SKM-1 (cell line): Measurements from ENCODE around the gene NUP98.
"Not testable (repeated sequence)": the region's sequence is repeated elsewhere in the genome, so short reads cannot be mapped to it uniquely, and the experiment has no call there.

ENCODE experiments used
- DNase-seq: peaks from one replicate; lab custom pipeline; 2025; ENCODE audit not compliant: unreplicated experiment; lab: John Stamatoyannopoulos, UW

NUP98 gene

DNA sequence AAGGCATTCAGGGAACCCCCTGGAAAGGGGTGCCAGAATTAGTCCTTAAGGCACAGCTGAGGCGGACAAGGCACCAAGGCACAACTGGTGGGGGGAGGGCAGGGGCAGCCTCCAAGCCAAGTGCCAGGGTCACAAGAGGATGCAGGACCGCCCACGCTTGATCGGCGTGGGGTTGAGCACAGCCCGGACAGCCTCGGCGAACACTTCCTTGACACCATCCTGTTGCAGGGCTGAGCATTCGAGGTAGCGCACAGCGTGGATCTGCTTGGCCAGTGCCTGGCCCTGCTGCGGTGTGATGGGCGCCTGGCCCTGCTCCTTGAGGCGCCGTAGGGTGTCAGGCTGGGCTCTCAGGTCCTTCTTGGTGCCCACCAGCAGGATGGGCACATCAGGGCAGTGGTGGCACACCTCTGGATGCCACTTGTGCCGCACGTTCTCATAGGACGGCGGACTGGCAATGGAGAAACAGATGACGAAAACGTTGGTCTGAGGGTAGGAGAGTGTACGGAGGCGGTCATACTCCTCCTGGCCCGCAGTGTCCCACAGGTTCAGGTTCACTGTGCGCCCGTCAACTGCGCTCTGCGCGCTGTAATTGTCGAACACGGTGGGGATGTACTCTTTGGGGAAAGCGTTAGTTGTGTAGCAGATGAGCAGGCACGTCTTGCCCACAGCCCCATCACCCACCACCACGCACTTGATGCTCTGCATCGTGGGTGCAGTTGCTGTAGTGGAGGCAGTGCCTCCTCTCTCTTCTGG lies 30.3 kb upstream of the NUP98 start:
- no peak for DNase-seq

DNA sequence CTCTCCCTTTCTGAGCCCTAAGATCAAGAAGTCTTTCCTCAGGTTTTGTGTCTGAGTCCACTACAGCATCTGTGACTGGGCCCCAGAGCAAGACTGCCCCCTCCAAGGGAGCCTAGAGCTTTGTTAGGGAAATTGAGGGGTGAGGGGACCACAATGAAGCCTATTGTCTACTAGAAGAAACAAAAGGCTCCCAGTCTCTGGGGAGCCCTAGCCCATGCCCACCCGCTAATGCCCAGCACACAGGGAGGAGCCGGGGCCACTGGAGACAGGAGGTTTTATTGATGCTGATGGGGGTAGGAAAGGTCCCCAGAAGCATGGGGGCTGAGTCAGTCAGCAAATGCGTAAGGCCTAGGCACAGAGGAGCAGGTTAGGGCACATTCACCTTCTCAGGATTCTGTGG lies 29.4 kb upstream of the NUP98 start:
- no peak for DNase-seq

DNA sequence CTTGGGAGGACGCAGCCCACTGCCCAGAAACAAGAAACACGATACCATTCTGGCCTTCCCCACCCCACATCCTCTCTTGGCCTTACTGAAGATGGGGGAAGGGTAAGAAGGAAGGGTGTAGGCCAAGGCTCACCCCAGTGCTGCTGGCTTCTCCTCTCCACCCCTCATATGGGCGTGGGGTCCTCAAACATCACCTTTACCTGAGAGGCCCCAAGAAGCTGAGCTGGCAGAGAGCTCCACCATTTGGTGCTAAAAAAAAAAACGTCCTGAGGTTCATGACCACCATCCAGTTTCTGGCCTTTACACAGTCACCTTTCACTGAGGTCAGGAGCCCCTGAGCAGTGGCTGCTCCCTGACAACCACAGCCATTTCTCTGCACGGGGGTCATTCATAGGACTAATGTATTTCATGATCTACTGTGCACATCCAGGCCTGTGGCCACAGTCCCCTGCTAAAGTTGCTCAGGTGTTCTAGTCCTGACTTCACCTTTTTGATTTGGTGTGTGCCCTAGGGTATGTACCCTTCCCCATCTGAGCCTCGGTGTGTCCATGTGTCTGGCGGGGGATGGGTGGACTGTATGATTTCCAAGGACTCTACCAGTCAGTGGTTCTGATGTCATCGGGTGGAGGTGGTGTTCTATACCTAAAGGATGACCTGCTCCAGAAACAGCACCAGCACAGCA lies 28.3 kb upstream of the NUP98 start:
- no peak for DNase-seq

DNA sequence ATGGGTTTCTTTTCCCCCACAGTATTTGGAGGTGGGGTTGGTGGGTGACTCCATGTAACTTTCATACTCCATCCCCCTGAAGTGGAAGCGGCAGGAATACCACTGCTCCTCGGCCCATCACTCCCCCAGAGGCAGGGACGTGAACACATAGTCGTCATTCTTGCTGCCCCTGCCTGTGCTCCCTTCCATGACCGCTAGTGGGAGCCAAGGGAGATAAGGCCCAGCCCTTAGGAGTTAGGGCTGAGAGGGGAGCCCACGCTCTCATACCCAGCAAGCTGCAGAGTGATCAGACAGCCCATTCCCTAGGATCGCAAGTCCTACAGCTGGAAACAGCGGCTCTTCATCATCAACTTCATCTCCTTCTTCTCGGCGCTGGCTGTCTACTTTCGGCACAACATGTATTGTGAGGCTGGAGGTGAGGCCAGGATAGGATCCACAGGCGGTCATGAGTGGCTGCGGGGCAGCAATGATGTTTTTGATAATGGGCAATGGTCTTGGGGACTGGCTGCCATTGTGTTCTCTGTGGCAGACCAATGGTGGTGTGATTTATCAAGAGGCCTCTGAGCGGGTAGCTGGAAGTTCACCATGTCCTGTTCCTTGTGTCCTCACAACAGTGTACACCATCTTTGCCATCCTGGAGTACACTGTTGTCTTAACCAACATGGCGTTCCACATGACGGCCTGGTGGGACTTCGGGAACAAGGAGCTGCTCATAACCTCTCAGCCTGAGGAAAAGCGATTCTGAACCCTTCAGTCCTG lies 27.5 kb upstream of the NUP98 start:
- DNase-seq = peak; percentile 78

DNA sequence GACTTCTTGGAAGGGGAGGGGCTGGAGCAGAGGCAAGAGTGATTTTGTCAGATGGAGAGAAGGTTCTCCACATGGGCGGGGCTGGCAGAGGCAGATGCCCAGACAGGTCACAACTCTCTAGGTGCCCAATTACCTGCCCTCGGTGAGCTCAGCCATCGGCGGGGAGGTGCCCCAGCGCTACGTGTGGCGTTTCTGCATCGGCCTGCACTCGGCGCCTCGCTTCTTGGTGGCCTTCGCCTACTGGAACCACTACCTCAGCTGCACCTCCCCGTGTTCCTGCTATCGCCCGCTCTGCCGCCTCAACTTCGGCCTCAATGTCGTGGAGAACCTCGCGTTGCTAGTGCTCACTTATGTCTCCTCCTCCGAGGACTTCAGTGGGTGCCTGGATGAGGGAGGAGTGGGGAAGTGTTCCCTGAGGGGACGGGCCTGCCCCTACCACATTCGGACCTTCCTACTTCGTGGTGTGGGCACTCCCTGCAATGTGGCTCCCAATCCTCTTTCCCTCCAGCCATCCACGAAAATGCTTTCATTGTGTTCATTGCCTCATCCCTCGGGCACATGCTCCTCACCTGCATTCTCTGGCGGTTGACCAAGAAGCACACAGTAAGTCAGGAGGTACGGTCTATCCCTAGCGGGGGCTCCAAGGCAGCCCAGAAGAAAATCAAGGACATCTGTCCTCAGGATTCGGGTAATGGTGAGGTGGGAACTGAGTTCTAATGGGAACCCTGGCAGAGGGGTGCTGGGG lies 26.6 kb upstream of the NUP98 start:
- DNase-seq = no peak

DNA sequence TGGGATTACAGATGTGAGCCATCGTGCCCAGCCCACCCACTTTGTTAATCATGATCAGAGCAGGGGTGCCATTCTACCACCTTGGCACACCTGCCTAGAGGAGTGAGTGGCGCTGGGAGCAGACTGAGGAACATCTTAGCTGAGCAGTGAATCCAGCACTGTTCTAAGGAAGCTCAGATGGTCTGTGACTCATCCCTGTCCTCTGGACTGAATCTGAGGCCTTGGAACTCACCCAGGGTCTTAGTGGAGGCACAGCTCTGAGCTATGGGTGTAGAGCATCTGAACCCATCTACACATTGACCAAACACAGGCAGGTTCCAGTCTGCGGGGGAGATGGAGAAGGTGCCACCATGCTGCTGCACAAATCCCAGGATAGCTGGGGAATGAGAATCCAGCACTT lies 25.9 kb upstream of the NUP98 start:
- no peak for DNase-seq

DNA sequence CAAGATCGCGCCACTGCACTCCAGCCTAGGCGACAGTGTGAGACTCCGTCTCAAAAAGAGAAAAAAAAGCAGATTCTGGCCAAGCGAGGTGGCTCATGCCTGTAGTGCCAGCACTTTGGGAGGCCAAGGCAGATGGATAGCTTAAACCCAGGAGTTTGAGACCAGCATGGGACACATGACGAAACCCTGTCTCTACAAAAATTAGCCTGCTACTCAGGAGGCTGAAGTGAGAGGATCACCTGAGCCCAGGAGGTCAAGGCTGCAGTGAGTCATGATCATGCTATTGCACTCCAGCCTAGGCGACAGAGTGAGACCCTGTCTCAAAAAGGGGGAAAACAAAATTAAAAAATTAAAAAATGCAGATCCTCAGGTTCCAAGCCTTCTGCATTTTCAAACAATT lies 25.0 kb upstream of the NUP98 start:
- DNase-seq = no peak

DNA sequence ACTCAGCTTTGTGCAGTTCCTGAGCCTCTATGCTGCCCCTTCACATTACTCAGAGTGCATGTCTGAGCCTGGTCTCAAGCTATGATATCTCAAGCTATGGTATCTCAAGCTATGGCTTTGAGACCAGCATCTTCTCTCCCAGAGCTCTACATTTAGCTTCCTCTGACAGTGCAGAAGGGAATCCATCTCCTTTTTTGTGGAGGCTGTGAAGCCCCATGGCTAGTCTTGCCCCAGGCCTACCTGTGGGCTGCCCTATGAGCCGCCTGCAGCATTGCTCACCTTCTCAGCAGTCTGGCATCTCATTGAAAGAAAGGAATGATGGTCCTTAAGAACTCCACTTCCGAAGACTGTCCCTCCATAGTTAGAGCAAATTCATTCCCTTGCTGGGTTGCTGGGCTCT lies 23.6 kb upstream of the NUP98 start:
- no peak for DNase-seq

DNA sequence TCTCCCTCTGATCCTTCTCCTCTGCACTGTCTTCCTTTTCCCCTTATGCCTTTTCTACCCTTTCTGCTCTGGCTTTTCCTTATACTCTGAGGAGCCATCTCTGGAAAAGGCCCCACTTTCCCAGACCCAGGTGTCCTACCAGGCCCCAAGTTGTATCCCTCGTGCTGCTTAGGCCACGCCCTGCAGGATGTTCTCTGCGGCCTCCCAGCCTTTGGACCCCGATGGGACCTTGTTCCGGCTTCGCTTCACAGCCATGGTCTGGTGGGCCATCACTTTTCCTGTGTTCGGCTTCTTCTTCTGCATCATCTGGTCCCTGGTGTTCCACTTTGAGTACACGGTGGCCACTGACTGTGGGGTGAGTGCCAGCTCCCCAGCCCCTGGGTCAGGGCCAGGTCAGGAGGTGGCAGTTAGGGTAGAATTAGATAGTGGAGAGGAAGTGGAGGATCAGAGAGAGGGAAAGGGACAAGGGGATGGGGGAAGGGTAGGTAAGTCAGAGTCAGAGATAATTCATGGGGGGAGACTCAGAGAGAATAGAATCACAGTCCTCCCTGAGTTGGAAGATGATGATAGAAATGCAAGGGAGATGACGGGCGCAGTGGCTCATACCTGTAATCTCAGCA lies 19.9 kb upstream of the NUP98 start:
- no peak for DNase-seq

DNA sequence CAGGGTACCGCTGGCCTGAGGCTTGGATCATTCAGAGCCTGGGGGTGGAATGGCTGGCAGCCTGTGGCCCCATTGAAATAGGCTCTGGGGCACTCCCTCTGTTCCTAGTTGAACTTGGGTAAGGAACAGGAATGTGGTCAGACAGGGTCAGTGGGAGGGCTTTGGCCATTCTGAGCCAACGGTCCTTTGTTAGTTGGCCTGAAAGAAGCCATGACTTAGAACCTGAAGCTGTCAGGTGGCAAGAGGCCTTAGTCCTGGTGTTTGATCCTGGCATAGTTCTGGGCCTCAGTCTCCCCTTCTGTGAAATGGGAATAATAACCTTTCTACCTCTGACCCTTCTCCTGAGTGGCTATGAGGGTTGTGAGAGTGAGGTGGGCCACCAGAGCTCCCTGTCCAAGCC lies 19.3 kb upstream of the NUP98 start:
- no peak for DNase-seq

DNA sequence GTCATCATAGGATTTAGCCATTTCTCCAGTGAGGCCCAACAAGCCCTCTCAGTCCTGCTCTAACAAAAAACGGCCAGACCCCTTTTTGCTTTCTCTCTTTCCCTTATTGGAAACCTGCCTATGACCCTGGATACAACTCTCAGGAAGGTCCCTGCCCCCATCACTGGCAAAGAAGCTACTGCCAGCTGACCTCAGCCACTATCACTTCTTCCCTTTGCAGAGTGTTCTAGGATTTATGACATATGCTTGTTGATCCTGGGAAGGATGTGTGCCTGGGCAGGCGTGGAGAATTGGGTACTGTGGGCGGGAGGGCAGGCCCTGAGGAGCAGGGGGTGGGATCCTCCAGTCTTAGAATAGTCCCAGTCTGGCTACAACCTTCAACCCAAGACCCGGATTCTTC lies 18.5 kb upstream of the NUP98 start:
- DNase-seq = no peak

DNA sequence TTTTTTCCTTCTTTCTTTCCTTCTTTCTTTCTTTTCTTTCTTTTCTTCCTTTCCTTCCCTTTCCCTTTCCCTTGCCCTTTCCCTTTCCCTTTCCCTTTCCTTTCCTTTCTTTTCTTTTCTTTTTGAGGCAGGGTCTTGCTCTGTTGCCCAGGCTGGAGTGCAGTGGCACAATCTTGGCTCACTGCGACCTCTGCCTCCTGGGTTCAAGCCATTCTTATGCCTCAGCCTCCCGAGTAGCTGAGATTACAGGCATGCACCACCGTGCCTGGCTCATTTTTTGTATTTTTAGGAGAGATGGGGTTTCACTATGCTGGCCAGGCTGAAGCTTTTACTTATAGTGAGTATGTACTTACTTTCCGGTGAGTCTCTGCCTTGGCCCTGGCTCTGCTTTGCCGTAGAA lies 17.5 kb upstream of the NUP98 start:
- not testable (repeated sequence) for DNase-seq

DNA sequence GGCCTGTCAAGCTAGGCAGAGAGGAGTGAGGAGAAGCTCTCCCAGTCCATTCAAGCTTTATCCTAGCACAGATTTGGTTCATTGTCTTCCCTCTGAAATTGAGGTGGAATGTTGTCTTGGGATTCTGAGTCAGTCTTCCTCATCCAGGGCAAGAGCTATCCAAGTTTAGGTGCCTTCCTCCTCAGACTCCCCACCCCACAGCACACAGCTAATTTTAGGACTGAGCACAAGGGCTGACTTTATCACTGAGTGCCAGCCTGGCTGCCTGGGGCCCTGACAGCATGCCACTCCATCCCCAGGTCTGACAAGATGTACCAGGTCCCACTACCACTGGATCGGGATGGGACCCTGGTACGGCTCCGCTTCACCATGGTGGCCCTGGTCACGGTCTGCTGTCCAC lies 13.6 kb upstream of the NUP98 start:
- no peak for DNase-seq

DNA sequence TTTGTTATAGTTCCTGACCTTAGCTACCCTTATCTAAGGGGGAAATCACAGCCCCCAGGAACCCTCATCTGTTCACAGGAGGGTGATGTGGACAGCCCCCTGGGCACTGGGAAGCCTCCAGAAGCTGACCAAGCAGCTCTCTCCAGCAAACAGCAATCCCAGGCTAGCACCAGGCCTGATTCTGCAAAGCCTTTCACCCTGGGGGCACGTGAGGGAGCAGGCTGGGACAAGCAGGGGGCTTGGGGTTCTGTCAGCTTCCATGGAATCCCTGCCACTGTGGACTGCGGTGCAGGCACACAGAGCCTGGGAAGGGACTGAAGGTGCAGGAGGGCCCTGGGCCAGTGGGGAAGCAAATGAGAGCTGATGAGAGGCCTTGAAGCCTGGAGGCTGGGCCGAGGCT lies 13.1 kb upstream of the NUP98 start:
- no peak for DNase-seq

DNA sequence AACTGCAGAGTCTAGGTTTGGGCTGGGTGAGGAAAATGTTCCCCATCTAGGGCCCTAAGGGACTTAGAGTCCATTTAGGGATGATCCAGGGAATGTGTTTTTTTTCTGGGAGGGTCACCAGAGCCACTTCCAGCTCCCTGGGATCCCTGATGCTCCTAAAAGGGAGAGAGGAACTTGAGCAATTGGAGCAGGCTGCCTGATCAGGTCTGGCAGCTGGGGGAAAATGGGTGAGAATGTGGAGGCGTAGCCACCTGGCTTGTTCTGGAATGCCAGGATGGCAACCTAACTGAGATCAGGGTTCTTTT lies 12.2 kb upstream of the NUP98 start:
- DNase-seq = no peak

DNA sequence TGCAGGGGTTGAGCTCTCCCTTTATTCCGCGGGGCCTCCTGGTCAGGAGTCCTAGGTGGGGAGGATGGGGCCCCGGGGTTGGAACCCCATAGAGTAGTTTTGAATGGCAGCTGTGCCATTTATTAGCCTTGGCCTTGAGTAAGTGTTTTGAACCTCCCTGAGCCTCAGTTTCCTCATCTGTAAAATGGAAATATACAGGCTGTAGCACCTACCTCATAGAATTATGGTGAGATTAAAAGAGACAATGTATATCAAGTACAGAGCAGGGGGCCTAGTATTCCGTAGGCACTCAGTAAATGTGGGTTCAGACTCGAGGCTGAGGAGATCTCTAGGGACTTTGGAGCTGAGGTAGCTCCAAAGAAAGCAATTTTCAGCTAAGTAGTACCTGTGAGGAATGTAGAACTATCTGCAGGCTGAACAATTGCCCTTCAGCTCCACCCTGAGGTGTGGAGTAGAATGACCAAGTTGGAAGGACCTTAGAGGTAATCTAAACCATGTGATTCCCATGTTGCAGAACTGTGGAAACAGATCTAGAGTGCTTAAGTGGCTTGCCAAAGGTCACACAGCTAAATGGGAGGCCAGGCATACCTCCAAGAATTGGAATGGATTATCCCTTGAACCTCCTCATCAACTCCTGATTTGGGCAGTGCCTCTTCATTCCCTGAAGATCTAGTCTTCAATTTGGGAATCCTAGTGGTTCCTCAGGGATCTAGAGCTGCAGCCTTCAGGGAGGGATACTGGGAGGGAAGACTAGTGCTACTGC lies 11.7 kb upstream of the NUP98 start:
- DNase-seq = peak; percentile 34

DNA sequence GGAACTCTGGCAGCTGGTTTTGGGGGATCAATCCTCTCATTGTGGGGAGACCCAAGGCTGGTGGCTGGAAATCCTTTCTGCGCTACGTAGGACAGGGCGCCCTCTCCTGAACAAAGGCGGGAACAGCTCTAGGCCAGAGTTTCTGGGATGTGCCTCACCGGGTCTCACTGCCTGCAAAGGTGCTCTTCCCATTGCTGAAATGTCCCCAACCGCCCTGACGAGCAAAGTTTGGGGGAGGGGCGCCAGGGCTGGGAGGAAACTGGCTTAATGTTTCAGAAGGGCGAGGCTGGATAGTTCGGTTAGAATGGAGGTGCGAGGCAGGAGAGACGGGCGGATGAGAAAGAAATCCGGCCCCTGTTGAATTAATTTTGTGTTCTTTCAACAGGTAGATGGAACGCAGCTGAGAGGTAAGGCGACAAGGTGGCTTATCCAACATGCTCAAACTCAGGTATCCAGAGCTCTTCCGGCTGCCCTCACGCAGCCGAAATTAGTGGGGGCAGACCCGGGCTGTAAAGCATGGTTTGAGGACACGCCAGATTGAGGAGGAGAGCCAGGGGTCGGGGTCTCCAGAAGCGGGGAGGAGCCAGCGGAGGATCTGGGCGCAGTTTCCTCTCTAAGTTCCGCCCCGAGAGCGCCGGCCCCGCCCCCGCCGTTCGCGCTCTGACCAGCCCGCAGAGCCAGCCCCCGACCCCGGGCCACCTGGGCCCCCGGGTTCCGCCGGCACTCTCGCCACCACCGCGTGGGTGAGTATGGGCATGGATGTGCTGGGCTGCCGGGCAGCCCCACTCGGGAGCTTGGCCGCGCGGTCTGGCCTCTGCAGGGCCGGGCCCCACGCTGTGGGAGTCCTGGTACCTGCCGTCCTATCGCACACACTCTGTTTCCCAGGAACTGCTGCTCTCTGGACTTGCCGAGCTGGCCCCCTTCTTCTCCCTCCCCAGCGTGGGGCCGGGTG lies 10.8 kb upstream of the NUP98 start, which contains the start of gene PGAP2:
Gene PGAP2 (plus strand): TSS at position 652 of the 952 bp plus-strand sequence. CDS start 2,700 bp downstream, outside the sequence.
- DNase-seq = peak; percentile 31

DNA sequence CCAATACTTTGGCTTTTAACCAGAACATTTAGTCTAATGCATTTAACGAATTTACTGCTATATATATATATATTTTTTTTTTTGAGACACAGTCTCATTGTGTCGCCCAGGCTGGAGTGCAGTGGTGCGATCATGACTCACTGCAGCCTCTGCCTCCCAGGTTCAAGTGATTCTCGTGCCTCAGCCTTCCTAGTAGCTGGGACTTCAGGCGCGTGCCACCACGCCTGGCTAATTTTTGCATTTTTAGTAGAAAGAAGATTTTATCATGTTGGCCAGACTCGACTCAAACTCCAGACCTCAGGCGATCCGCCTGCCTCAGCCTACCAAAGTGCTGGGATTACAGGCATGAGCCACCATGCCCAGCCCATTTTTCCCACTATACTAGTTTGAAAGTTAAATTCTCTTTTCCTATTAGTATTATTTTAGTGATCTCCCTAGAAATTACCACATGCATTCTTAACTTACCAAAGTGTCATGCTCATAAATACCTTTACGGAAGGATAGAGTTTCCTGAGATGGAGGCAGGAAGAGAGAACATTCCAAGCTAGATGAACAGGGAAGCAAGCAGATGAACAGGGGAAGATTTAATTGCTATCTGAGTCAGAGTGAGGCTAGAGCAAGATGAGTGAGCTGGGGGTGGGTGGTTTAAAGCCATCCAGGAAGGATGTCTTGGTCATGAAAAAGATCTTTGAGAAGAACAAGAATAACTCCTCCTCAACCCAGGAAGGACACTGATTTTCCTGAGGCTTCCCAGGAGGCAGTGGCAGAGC lies 6.6 kb upstream of the NUP98 start:
- DNase-seq = no peak
